ENCODE results near the gene TMEM26.
"Not testable (repeated sequence)": the region's sequence is repeated elsewhere in the genome, so short reads cannot be mapped to it uniquely, and the experiment has no call there.

Gene TMEM26

DNA sequence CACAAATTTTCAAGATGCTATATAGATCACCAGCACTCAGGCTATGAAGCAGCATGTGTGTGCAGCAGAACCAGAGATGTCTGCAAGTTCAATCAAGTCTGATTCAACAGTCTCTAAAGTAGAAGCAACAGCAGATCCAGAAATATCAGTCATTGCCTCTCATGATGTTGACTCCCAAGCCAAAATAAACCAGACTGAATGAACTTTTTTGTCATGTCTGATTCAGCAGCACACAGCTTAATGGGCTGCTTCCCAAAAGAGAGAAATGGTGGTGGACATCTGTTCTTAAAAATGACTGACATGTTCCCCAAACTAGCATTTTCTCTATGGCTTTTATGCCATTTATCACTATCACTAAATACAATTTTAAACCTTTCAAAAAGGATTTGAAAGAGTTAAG lies 53.8 kb downstream of the TMEM26 start:
- no peak for DNase-seq (ENCODE audit: low read depth)

DNA sequence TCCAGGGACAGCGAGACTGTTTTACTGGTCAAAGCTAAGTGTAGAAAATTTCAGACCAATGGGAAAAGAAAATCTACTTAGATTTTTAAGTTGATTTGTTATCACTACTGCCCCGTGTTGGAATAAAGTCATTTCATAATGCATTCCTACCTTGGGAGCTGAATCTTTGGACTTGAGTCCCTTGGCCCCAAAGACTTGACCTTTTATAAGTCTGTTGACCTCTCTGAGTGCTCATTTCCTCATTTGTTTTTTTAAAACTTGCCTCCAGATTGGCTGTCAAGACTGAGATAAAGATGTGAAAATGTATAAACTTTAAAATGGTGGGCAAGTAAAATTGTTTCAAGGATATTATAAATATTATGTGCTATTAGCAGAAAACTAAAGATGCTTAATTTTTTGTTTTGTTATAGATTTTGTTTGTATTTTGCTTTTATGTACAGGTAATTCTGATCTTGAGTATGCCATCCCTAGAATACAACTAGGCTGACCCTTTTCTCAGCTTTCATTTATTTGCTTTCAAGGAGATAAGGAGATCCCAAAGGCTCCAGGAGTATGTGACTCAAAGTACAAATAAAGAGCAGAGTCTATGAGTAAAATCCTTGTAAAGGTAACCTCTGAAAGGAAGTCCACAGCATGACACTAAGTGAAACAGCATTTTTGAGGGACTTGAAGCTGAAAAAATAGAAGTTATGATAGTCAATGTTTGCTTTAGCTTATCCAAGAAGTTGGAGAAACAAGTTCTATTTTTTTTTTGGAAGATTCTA lies 54.6 kb downstream of the TMEM26 start:
- DNase-seq (ENCODE audit: low read depth): no peak

DNA sequence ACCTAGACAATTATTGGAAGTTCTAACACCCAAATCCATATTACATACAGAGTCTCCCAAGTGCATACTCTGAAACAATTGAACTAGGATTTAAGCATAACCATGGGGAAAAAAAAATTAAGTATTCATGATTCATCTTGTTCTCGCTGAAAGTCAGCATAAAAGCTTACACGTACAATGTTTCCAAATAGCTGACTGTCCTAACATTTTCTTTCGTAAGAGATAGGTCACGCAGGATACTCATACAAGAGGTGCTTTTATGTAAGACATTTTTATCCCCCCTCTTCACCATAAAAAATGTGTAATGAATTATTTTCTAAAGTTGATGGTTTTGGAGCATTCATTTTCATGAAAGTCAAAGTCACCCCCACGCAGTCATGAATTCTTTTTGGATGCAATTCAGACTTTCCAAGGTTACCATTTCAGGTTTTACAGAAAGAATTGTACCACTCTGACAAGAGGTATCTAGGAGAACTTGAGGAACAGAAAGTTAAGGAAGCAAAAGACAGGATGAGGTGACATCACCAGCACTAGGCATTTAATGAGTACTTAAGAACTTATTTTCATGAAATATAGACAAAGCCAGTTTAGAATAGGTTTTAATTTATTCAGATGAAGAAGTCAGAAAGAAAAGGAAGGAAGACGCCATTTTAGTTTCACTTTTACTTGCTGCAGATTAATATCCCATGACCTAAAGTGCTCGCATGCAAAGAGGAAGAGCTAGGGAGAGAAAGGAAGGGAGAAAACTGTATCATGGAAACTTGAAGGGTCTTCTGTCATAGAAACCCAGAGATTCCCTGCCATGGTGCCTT lies 55.8 kb downstream of the TMEM26 start:
- DNase-seq (ENCODE audit: low read depth): no peak

DNA sequence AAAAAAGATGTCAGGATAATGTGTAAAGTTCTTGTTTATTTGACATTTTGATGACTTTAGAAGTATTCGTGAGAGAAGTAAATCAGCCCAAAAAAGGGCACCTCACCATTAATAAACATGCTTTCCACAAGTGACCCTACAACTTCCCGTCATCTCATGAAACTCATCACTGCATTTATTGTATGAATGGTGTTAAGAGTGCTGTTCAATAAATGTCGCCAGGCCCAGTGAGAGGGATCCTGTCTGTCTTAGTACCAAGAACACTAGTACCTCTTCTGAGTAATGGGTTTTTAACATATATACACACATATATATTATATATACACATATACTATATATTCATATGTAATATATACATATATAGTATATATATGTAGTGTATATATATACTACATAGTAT lies 61.9 kb downstream of the TMEM26 start:
- no peak for DNase-seq (ENCODE audit: low read depth)

DNA sequence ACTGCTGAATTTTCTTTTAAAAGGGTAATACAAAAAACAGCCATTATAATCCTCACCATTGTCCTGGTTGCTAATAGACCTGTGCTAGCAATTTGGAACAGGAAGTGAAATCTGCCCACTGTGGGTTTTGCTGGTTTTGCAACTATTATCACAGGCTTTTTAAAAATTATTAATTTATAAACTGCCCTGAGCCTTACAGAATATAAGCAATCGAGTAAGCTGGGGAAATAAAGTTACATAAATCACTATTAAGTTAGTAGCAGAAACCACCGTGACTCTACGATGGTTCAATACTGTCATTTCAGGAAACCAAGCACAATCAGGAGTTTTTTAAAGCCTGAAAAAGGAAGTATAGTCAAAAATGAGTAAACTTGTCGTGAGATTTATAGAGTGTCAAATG lies 62.3 kb downstream of the TMEM26 start:
- no peak for DNase-seq (ENCODE audit: low read depth)

DNA sequence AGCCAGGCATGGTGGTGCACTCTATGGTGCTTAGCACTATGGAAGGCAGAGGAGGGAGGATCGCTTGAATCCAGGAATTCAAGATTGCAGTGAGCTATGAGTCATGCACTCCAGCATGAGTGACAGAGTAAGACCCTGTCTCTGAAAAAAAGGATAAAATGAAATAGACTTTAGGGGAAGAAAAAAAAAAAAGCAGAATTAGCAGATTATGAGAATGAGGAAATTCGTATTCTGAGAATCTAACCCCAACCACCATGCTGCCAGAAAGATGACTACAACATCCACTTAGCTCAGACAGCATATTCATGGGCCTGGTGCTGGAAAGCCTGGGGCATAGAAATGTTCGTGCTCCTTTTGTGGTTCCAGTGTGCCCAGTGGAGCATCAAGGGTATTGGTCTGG lies 63.3 kb downstream of the TMEM26 start:
- no peak for DNase-seq (ENCODE audit: low read depth)

DNA sequence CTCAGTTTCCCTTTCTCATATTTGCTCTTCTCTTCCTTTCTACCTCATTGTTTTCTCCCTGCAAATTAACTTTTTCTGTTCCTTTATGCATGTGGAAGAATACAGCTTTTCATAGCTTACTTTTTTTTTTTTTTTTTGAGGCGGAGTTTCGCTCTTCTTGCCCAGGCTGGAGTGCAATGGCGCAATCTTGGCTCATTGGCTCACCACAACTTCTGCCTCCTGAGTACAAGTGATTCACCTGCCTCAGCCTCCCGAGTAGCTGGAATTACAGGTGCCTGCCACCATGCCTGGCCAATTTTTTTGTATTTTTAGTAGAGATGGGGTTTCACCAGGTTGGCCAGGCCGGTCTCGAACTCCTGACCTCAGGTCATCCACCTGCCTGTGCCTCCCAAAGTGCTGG lies 64.2 kb downstream of the TMEM26 start:
- DNase-seq (ENCODE audit: low read depth): not testable (repeated sequence)

DNA sequence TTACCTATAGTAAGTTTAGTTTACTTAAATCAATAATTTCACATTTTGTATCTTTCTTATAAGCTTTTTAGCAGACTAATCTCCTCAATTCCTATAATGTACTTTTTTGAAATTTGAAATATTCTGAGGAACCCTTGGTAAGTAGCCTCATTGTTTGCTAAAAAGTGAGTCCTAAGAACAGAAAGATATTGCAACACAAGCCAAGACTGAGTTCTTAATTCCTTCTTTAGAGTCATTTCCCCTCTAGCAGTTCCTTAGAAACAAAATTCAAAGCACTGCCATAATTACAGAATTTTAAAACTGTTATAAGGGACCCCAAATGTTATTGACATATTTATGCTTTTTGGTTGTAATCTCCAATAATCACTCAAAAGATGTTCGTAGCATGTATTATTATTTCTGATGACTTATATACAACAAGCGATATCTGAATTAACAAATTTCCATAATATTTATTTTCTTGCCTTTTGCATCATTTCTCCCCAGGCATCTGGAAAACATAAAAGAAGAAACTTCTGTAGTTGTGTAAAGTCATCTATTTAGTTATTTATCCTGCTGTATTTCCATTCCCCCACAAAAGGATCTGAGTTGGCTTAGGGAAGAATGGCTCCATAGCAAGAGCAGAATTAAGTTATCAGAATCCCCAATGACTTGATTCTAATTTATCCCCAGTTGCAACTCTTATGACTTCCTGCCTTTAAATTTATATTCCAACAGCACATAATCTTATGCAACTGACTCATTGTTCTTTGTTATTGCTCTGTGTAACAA lies 67.8 kb downstream of the TMEM26 start:
- no peak for DNase-seq (ENCODE audit: low read depth)

DNA sequence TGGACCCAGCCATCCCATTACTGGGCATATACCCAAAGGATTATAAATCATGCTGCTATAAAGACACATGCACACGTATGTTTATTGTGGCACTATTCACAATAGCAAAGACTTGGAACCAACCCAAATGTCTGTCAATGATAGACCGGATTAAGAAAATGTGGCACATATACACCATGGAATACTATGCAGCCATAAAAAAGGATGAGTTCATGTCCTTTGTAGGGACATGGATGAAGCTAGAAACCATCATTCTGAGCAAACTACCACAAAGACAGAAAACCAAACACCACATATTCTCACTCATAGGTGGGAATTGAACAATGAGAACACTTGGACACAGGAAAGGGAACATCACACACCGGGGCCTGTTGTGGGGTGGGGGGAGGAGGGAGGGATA lies 72.0 kb downstream of the TMEM26 start:
- not testable (repeated sequence) for DNase-seq (ENCODE audit: low read depth)

DNA sequence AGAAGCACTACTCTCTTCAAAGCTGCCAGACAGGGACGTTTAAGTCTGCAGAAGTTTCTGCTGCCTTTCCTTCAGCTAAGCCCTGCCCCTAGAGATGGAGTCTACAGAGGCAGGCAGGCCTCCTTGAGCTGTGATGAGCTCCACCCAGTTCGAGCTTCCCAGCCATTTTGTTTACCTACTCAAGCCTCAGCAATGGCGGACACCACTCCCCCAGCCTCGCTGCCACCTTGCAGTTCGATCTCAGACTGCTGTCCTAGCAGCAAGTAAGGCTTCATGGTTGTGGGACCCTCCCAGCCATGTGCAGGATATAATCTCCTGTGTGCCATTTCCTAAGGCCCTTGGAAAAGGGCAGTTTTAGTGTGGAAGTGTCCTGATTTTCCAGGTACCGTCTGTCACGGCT lies 74.3 kb downstream of the TMEM26 start:
- no peak for DNase-seq (ENCODE audit: low read depth)

DNA sequence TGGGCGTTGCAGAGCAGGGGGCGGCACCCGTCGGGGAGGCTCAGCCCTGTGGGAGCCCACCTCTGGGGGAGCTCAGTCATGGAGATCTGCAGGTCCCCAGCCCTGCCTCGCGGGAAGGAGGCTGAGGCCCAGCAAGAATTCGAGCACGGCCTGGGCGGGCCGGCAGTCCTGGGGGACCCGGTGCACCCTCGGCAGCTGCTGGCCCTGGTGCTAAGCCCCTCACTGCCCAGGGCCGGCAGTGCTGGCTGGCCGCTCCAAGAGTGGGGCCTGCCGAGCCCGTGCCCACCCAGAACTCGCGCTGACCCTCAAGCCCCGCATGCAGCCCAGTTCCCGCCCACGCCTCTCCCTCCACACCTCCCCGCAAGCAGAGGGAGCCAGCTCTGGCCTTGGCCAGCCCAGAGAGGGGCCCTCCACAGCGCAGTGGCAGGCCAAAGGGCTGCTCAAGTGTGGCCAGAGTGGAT lies 76.2 kb downstream of the TMEM26 start:
- no peak for DNase-seq (ENCODE audit: low read depth)

DNA sequence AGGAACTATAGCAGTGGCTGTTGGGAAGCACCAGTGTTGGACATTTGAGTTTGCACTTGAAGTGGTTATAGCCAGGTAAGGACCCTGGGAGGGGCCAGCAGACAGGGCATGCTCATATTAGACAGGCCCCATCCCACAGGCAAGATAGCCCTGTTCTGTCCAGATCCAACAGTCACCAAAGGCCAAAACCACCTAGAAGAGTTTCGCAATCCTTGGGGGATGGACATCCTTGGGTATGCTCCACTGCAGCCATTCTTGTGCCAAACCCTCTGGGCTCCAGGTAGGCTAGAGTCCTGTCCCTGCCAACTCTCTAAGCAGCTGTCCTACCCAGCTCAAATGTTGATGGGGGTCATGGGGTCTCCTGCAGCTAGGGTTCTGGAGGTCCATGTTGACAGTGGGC lies 76.8 kb downstream of the TMEM26 start:
- DNase-seq (ENCODE audit: low read depth): no peak

DNA sequence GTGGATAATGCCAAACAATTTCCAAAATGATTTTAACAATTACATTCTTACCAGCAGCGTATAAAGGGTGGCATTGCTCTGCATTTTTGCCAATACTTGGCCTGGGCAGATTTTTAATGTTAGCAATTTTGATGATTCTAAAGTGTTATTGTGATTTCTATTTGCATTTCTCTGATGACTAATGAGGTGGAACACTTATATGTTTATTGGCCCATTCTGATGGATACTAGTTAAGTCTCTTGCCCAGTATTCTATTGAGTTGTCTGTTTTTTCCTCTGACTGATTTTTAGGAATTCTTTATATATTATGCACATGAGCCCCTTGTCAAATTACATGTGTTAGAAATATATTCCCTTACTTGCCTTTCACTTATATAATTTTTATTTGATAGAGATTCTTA lies 86.8 kb downstream of the TMEM26 start:
- DNase-seq (ENCODE audit: low read depth): no peak

DNA sequence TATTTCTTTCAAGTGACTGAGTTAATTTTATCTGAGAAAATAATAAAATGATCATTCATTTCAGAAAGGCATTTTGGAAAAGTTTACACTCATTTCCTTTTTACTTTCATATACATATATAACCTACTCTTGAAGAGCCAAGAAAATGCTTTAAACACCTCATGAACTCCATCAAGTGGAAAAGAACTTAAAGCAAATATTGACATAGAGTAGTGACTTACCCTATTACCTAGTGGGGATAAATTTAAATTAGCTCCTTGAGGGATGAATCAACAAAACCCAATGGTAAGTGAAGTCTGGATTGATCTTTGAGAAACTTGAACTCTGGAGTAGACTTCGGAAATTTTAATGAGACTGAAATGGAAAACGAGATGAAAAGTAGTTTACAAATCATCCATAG lies 88.6 kb downstream of the TMEM26 start:
- DNase-seq (ENCODE audit: low read depth): no peak

DNA sequence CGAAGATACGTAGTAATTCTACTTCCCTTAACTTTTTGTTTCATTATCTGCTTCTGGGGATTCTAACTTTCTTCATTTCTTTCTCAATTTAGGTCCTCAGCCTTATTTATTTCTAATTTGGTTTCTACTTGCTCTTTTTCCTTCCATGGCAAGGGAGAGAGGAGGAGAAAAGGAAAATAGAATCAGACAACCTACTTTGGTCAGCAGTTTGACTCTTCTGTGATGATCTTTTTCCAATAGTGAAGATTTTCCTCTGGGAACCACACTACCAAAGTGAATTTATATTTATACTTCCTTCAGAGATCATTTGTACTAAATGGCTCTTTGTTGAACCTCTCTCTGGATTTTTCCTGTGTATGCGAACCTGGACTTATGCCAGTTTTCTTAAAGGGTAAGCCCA lies 90.2 kb downstream of the TMEM26 start:
- no peak for DNase-seq (ENCODE audit: low read depth)

DNA sequence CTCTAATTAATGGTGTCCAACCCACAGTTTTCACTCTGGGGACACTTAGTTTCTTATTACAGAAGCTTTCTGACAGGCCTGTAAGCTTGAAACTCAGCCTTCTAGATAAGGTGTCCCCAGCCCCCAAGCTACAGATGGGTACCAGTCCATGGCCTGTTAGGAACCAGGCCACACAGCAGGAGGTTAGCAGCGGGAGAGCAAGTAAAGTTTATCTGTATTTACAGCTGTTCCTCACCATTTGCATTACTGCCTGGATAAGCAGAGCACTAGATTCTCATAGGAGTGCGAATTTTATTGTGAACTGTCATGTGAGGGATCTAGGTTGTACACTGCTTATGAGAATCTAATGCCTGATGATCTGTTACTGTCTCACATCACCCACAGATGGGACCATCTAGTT lies 93.7 kb downstream of the TMEM26 start:
- DNase-seq (ENCODE audit: low read depth): no peak

DNA sequence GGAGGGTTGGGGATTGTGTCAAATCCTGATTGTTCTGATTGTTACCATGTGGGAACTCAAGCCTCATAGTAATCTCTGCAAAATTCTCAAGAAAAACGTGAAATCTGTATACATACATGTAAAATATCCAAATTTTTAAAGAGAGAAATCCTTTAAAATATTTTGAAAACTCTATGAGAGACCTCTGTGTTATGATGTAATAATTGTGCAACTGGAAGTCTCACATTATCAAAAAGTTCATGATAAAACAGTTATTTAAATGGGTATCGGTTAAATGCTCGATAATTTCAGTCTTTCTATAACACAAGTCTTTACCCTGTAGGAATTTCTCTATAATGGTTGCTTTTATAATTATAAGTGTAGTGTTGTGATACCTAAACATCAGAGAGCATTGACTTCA lies 95.5 kb downstream of the TMEM26 start:
- DNase-seq (ENCODE audit: low read depth): no peak

Data from non-pigmented ciliary epithelial cell (primary cell).